ENCODE results near the gene PNPLA2.

- no peak for TF ChIP-seq POLR2AphosphoS5 (IDR thresholded peaks at IDR 0.05; ENCODE audit: low read depth, low read length)
- no peak for TF ChIP-seq TAF1 (IDR thresholded peaks at IDR 0.05; ENCODE audit: borderline replicate concordance, insufficient read depth, low read length)
- no peak for TF ChIP-seq SIN3A (IDR thresholded peaks at IDR 0.05; ENCODE audit: borderline replicate concordance, insufficient read depth, low read length)
- TF ChIP-seq REST (IDR thresholded peaks at IDR 0.05; ENCODE audit: insufficient read depth in 1 of 2, low read depth in 2 of 2, low read length in 2 of 2), result no peak
- no peak for TF ChIP-seq FOXP2 (optimal IDR thresholded peaks at IDR 0.05; ENCODE audit: borderline replicate concordance, extremely low read depth, extremely low read length, insufficient read depth)
These were observed 43.9 kb downstream of the PNPLA2 start for GRCh38 chr11:862696-863022.
